ENCODE results near the gene CARS2.

CARS2 gene

DNA sequence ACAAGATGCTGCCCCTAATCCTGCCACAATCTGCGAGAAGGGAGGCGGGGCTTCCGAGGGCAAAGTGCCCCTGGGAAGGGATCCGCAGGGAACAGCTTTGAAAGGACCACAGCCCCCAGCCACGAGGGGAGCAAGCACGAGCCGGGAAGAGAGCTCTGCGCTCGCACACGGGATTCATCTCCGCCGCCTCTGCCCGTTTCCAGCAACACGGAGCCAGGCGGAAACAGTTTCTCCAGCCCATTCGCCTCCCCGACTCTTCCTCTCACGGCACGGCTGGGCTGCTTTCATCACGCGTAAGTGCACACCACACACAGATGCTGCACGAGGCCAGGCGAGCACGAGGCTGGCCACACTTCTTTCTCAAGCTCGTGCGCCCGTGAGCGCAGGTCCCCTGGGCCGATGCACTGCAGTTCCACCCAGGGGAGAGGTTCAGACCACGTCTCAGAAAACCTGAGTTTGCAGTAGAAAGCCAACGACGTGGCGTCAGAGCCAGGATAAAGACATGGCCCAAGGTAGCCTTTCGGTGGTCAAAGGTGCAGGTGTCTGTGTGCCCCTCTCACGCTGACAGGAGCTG, 57.0 kb downstream of the CARS2 start:
- TF ChIP-seq ZNF70 (CRISPR knock-in tag; IDR thresholded peaks at IDR 0.05) (no peak), TCF4 (CRISPR knock-in tag; IDR thresholded peaks at IDR 0.05; ENCODE audit: borderline replicate concordance) (no peak), RARB (CRISPR knock-in tag; IDR thresholded peaks at IDR 0.05) (no peak), ZFP30 (CRISPR knock-in tag; IDR thresholded peaks at IDR 0.05) (no peak), GLIS3 (CRISPR knock-in tag; IDR thresholded peaks at IDR 0.05) (no peak), CSDC2 (CRISPR knock-in tag; IDR thresholded peaks at IDR 0.05) (no peak)
- TF ChIP-seq, protein P1, sequence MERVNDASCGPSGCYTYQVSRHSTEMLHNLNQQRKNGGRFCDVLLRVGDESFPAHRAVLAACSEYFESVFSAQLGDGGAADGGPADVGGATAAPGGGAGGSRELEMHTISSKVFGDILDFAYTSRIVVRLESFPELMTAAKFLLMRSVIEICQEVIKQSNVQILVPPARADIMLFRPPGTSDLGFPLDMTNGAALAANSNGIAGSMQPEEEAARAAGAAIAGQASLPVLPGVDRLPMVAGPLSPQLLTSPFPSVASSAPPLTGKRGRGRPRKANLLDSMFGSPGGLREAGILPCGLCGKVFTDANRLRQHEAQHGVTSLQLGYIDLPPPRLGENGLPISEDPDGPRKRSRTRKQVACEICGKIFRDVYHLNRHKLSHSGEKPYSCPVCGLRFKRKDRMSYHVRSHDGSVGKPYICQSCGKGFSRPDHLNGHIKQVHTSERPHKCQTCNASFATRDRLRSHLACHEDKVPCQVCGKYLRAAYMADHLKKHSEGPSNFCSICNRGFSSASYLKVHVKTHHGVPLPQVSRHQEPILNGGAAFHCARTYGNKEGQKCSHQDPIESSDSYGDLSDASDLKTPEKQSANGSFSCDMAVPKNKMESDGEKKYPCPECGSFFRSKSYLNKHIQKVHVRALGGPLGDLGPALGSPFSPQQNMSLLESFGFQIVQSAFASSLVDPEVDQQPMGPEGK (CRISPR knock-in tag; IDR thresholded peaks at IDR 0.05; ENCODE audit: borderline replicate concordance), result no peak
- TF ChIP-seq, protein P2, sequence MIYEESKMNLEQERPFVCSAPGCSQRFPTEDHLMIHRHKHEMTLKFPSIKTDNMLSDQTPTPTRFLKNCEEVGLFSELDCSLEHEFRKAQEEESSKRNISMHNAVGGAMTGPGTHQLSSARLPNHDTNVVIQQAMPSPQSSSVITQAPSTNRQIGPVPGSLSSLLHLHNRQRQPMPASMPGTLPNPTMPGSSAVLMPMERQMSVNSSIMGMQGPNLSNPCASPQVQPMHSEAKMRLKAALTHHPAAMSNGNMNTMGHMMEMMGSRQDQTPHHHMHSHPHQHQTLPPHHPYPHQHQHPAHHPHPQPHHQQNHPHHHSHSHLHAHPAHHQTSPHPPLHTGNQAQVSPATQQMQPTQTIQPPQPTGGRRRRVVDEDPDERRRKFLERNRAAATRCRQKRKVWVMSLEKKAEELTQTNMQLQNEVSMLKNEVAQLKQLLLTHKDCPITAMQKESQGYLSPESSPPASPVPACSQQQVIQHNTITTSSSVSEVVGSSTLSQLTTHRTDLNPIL (CRISPR knock-in tag; IDR thresholded peaks at IDR 0.05; ENCODE audit: low read depth), result no peak
- TF ChIP-seq, protein P3, sequence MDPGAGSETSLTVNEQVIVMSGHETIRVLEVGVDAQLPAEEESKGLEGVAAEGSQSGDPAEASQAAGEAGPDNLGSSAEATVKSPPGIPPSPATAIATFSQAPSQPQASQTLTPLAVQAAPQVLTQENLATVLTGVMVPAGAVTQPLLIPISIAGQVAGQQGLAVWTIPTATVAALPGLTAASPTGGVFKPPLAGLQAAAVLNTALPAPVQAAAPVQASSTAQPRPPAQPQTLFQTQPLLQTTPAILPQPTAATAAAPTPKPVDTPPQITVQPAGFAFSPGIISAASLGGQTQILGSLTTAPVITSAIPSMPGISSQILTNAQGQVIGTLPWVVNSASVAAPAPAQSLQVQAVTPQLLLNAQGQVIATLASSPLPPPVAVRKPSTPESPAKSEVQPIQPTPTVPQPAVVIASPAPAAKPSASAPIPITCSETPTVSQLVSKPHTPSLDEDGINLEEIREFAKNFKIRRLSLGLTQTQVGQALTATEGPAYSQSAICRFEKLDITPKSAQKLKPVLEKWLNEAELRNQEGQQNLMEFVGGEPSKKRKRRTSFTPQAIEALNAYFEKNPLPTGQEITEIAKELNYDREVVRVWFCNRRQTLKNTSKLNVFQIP (CRISPR knock-in tag; IDR thresholded peaks at IDR 0.05; ENCODE audit: borderline replicate concordance, low read depth), result no peak
- ATAC-seq, result no peak

DNA sequence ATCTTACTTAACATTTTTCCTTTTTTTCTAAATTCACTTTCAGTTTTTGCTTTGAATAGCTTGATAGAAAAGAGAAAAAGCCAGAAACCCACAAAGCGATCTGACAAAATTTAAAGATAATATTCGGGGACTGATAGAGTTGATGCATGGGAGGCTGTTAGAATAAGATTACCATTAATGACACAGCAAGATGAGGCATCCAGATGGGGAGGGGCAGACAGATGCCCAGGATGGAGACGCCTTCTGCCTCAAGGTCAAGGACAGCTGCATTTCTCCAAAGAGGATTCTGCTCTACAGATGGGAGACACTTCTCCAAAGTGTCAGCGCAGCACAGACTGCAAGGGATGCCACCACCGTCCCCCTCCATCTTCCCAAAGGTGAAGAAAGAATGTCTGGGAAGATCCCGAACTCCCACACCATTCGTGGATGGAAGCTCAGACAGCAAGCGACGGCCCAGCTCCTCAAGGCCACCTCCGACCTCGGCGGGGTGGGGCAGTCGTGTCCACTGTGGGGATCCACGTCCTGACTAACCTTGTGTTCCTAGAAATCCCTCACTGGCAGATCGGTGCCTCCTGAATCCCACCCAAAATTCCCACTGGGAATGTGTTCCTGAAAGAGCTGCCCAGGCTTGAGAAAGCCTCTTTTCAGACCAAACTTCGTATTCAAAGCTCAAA, 57.6 kb downstream of the CARS2 start:
- ATAC-seq, result no peak
- TF ChIP-seq BACH2 (CRISPR knock-in tag; IDR thresholded peaks at IDR 0.05; ENCODE audit: borderline replicate concordance), result no peak
- TF ChIP-seq PPARA (CRISPR knock-in tag; IDR thresholded peaks at IDR 0.05; ENCODE audit: borderline replicate concordance), result no peak
- TF ChIP-seq TOX (CRISPR knock-in tag; IDR thresholded peaks at IDR 0.05; ENCODE audit: borderline replicate concordance), result no peak
- TF ChIP-seq, protein P4, sequence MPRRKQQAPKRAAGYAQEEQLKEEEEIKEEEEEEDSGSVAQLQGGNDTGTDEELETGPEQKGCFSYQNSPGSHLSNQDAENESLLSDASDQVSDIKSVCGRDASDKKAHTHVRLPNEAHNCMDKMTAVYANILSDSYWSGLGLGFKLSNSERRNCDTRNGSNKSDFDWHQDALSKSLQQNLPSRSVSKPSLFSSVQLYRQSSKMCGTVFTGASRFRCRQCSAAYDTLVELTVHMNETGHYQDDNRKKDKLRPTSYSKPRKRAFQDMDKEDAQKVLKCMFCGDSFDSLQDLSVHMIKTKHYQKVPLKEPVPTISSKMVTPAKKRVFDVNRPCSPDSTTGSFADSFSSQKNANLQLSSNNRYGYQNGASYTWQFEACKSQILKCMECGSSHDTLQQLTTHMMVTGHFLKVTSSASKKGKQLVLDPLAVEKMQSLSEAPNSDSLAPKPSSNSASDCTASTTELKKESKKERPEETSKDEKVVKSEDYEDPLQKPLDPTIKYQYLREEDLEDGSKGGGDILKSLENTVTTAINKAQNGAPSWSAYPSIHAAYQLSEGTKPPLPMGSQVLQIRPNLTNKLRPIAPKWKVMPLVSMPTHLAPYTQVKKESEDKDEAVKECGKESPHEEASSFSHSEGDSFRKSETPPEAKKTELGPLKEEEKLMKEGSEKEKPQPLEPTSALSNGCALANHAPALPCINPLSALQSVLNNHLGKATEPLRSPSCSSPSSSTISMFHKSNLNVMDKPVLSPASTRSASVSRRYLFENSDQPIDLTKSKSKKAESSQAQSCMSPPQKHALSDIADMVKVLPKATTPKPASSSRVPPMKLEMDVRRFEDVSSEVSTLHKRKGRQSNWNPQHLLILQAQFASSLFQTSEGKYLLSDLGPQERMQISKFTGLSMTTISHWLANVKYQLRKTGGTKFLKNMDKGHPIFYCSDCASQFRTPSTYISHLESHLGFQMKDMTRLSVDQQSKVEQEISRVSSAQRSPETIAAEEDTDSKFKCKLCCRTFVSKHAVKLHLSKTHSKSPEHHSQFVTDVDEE (CRISPR knock-in tag; IDR thresholded peaks at IDR 0.05), result no peak
- no peak for TF ChIP-seq ZFP30 (CRISPR knock-in tag; IDR thresholded peaks at IDR 0.05)
- TF ChIP-seq ZC3H10 (CRISPR knock-in tag; IDR thresholded peaks at IDR 0.05), result no peak
- TF ChIP-seq, protein P3 (CRISPR knock-in tag; IDR thresholded peaks at IDR 0.05; ENCODE audit: borderline replicate concordance, low read depth), result no peak
- TF ChIP-seq, protein P1 (CRISPR knock-in tag; IDR thresholded peaks at IDR 0.05; ENCODE audit: borderline replicate concordance), result no peak

DNA sequence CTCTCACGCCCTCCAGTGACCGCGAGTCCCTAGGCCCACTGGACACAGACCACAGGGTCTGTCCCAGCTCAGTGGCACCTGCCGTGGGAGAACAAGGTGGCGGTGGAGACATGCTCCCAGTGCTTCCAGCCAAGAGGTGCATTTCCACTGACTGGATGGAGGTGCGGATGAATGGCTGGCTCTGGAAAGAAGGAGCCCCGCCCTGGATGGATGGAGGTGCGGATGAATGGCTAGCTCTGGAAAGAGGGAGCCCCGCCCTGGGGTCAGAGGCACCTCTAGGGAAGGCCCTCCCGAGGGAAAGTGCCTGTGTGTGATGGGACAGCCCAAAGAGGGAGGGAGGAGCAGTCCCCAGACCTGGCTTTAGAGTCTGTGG, 58.6 kb downstream of the CARS2 start:
- TF ChIP-seq, protein P5, sequence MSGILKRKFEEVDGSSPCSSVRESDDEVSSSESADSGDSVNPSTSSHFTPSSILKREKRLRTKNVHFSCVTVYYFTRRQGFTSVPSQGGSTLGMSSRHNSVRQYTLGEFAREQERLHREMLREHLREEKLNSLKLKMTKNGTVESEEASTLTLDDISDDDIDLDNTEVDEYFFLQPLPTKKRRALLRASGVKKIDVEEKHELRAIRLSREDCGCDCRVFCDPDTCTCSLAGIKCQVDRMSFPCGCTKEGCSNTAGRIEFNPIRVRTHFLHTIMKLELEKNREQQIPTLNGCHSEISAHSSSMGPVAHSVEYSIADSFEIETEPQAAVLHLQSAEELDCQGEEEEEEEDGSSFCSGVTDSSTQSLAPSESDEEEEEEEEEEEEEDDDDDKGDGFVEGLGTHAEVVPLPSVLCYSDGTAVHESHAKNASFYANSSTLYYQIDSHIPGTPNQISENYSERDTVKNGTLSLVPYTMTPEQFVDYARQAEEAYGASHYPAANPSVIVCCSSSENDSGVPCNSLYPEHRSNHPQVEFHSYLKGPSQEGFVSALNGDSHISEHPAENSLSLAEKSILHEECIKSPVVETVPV (CRISPR knock-in tag; IDR thresholded peaks at IDR 0.05), result no peak
- no peak for TF ChIP-seq CSDC2 (CRISPR knock-in tag; IDR thresholded peaks at IDR 0.05)
- no peak for TF ChIP-seq TCF4 (CRISPR knock-in tag; IDR thresholded peaks at IDR 0.05; ENCODE audit: borderline replicate concordance)
- no peak for TF ChIP-seq ZNF8 (CRISPR knock-in tag; IDR thresholded peaks at IDR 0.05)
- TF ChIP-seq ZFP3 (CRISPR knock-in tag; IDR thresholded peaks at IDR 0.05), result no peak
- TF ChIP-seq, protein P4 (CRISPR knock-in tag; IDR thresholded peaks at IDR 0.05), result no peak

More for the DNA sequence above, 58.6 kb downstream of the CARS2 start:
- no peak for ATAC-seq
